GM18951 (cell line): ENCODE data around the gene VWA3A.
A peak's percentile ranks its signal among the peaks of the same experiment; 100 is the strongest.
"Not testable (repeated sequence)": the region's sequence is repeated elsewhere in the genome, so short reads cannot be mapped to it uniquely, and the experiment has no call there.

Source experiments
- POLR2A ChIP-seq: IDR thresholded peaks from 4 replicates; pipeline ENCODE4 v1.6.1; 2011; ENCODE audit warnings: mild to moderate bottlenecking; ENCODE audit not compliant: insufficient read length, insufficient read depth; ENCODE audit errors: extremely low read depth
- in situ Hi-C: fragments of 300-500 bp; cut with MboI; formaldehyde crosslinking; loops from one replicate; pipeline ENCODE4 v1.12.0; 2022; ENCODE audit warnings: low sequenced_read_pairs, mixed read lengths, inconsistent platforms; ENCODE audit not compliant: unreplicated experiment

The VWA3A gene

DNA sequence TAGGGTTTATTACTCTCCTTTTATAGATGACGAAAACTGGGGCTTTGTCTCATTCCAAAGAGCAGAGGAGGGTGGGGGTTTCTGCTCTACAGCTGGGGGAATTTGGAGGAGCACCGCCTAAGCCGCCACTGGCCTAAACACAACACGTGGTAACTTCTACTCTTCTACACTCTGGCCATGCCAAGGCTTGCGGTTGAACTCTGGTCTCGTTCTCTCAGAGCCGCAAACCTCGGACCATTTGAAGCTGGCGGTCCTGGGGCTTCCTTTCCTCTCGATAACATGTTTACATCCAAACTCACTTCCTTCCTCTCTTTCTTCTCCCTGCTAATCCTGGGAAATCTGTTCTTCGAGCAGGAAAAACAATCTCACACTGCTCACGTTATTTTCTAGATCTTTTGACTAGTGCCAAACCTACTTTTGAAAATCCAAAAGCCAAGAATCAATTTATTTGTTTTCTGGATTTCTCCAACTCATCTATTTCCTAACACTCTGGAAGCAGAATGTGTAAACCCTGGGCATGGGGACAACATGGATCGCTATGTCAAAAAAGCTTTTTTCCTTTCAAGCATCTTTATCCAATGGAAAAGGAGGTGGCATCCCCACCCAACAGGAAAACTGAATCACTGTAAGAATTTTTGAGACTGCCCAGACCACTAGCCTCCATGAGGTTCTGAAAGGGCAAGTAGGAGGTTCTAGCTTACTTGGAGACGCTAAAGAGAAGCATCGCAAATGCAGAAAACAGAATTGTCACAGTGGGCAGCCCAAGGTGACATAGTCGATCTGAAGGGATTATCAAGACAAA lies 100.1 kb downstream of the VWA3A start:
- TF ChIP-seq POLR2A, result no peak
- in situ Hi-C loops, result no loop called here

DNA sequence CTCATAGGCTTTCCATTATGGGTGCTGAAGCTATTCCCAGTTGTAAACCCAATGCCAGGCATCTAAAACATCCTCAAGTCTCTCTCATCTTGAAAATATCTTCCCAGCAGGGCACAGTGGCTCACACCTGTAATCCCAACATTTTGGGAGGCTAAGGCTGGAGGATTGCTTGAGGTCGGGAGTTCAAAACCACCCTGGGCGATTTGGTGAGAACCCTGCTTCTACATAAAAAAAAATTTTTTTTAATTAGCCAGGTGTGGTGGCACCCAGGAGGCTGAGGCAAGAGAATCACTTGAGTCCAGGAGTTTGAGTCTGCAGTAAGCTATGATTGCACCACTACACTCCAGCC lies 100.7 kb downstream of the VWA3A start:
- in situ Hi-C loops, result no loop called here
- no peak for TF ChIP-seq POLR2A

DNA sequence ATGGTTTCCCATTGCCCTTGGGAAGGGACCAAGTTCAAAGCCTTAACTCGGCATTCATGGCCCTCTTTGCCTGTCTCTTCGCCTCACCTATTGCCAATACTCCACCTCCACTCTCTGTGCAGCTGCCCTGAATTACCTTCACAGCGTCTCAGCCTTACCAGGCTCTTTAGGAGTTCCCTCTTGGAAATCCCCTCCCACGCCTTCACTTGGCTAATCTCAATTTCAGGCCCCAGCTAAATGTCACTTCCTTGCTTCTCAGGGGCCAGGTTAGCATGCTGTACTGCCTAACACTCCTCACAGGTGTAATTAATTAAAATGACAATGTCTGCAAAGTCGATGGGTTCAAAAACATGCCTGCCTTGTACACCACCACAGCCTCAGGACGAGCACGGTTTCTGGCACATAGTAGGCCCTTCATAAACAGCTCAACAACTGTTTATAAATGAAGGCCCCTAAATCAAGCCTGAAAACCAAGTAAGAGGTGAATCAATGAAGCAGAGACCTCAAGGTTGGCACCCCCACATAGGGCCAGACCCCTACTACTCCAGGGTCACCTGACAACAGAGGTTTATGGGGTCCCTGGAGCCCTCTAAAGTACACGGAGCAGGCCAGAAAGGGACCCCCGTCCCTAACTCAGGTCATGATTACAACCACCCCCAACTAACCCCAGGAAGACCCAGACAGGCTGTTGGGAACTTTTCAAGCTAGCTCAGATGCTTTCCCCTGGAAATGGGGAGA lies 102.5 kb downstream of the VWA3A start:
- in situ Hi-C loops, result no loop called here
- TF ChIP-seq POLR2A, result no peak

DNA sequence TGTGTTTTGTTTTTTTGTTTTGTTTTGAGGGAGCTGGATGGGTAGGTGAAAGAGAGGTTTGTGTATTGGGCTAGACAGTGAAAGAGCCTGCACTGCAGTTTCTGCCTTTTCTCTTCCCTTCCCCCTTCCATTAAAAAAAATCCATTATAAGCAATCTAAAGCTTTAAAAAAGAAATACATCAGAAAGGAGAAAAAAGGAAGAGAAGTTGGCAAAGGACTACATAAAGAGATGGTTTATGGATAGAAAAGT lies 103.0 kb downstream of the VWA3A start:
- in situ Hi-C loops, result no loop called here
- no peak for TF ChIP-seq POLR2A

DNA sequence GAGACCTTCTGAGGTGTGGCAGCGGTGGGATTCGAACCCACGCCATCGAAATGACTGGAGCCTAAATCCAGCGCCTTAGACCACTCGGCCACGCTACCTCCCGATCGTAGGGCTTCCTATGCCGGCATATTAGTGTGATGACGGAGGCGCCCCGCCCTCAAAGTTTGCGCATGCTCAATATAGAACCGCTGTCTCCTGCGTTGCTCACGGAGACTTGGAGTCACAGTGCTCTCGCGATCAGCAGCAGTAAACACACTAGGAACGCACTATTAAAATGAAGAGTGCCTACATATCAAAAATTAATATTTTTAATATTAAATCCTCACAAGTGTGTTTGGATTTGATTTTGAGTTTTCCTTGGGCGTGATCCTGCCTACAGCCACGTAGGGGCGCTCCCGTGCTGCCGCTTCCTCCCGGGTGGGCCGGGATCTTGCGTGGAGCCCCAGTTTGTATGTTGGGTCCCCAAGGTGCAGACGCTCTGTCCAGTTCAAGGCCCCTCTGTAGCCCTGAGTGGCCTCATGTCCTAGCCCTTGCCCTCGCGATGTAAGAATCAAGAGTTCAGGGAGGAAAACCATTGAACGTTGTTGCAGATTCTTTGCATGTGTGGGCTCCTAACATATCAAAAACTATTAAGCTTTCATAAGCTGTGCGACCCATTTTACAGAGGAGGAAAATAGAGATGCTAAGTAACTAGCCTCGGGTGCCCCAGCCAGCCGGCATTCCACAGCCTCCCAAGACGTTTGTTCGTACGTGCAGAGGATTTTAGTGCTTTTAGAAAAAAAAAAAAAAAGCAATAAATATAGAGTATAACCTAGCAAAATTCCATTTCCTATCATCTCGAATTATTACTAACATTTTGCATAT lies 103.6 kb downstream of the VWA3A start:
- in situ Hi-C loops, result no loop called here

DNA sequence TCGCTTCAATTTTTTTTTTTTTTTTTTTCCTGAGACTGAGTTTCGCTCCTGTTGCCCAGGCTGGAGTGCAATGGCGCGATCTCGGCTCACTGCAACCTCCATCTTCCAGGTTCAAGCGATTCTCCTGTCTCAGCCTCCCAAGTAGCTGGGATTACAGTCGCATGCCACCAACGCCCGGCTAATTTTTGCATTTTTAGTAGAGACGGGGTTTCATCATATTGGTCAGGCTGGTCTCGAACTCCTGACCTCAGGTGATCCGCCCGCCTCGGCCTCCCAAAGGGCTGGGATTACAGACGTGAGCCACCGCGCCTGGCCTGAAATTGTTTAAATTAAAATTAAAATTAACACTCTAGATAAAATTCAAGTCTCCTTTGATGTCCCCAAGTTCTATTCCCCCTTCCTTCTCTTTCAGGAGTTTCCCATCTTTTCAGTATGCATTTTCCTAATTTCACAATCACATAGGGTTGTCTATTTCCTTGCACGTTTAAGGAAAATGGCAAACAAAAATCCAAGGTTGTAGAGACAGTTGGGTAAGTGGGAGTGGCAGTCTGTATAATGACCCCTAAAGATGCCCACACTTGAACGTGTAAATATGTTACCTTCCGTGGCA lies 104.3 kb downstream of the VWA3A start:
- in situ Hi-C loops, result not testable (repeated sequence)

More for the DNA sequence above, 103.6 kb downstream of the VWA3A start:
- peak; percentile 48 for TF ChIP-seq POLR2A

DNA sequence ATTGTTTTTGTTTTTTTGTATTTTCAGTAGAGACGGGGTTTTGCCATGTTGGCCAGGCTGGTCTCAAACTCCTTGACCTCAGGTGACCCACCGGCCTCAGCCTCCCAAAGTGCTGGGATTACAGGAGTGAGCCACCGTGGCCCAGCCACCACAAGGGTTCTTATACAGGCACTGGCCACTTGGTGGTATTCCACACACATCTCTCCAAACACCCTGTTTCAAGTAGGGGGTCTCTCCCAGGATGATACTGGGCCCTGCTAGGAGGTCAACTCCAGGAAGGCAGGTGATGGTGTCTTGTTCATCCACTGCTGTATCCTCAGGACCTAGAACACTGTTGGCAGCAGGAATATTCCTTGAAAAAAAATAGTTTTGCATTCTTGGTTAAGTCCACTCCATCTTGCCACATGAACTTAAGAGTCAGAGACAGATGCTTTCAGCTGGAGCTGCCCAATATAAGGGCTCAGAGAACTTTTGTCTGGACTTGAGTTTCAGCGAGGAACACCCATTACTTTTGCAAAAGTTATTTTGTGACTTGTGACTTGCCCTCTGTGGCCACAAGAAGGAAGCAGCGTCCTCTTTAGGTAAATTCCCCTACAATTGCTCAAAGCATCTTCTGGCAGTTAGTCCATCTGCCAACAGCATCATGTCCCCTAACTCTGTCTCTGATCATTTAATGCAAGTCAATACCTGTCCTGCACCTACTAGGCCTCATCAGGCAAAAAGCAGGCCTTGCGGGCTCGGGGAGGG lies 106.4 kb downstream of the VWA3A start:
- no peak for TF ChIP-seq POLR2A
- in situ Hi-C loops, result no loop called here

DNA sequence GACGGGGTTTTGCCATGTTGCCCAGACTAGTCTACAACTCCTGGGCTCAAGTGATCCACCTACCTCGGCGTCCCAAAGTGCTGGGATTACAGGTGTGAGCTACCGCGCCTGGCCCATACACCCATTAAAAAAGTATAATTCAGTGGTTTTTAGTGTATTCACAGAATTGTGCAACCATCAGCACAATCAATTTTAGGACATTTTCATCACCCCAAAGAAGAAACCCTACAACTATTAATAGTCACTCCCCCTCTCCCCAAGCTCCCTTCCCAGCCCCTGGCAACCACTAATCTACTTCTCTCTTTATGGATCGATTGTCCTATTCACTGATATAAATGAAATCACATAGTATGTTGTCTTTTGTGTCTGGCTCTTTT lies 109.9 kb downstream of the VWA3A start:
- TF ChIP-seq POLR2A, result no peak

DNA sequence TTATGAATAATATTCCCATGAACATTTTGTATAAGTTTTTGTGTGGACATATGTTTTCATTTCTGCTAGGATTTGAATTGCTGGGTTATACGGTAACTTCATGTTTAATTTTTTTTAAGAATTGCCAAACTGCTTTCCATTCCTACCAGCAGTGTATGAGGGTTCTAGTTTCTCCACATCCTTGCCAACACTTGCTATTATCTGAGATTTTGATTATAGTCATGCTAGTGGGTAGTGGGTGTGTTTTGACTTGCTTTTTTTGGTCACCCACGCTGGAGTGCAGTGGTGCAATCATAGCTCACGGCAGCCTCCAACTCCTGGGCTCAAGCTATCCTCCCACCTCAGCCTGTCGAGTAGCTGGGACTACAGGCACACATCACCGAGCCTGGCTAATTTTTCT lies 110.8 kb downstream of the VWA3A start:
- no peak for TF ChIP-seq POLR2A
- in situ Hi-C loops, result no loop called here

More for the DNA sequence above, 109.9 kb downstream of the VWA3A start:
- in situ Hi-C loops, result no loop called here

DNA sequence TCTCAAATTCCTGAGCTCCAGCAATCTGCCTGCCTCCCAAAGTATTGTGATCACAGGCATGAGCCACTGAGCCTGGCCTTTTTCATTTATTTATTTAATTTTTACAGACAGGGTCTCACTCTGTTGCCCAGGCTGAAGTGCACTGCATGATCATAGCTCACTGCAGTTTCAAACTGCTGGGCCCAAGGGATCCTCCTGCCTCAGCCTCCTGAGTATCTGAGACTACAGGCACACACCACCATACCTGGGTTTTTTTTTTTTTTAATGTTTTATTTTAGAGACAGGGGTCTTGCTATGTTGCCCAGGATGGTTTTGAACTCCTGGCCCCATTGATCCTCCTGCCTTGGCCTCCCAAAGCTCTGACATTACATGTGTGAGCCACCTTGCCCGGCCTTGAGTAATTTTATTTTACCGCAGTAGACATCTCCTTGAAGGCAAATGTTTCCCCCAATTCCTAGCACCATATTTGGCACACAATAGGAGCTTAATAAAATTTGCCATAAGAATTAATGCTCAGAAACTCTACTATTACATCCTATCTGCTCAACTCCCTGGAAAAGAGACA lies 111.8 kb downstream of the VWA3A start:
- in situ Hi-C loops, result no loop called here
- TF ChIP-seq POLR2A, result no peak

DNA sequence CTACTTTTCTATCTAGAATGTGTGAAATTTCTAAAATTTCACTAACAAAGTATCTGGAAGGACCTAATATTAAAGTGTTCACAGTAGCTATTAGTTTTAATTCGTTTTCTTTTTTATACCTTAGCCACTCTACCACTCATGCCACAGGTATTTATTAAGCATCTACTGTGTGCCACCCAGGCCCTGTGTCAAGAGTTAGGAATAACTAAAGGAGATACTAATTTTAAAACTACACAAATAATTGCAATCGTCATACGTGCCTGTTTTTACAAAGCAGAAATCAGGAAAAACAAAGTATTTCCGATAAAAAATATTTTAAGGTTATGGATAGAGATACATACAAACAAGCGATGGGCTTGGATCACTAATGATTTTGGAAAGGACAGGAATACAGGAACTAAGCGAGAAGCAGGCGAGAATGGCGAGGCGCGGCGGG lies 113.3 kb downstream of the VWA3A start:
- in situ Hi-C loops, result loop anchor here (5.0 kb wide), 1 partner anchor 92 kb away; the partner anchor contains the start of gene POLR3E
- TF ChIP-seq POLR2A, result no peak
